Aorta (tissue), 5 donors: Measurements from ENCODE around the gene OR52A1. TPM values are rescaled to one million over a fixed set of nuclear protein-coding genes. Genes with fewer than 3 reads are reported as not detected.

Experiments used
- ATAC-seq: fragments of 200-7000 bp; cut with Tn5 transposase; one replicate; pipeline ENCODE4 v1.9.1; 2022; ENCODE audit warnings: moderate library complexity; ENCODE audit not compliant: low FRiP score
- DNase-seq, 2 donors: peaks; one replicate each; pipeline ENCODE4 v3.0.0-alpha.2; 2020
- H3K27ac ChIP-seq, 2 donors: one replicate each; pipeline ENCODE4 v1.5.1; 2013; ENCODE audit warnings: low read length in 2 of 2, mild to moderate bottlenecking in 2 of 2, moderate library complexity in 2 of 2, control low read depth in 1 of 2, inconsistent platforms in 1 of 2, low read depth in 1 of 2
- H3K27me3 ChIP-seq, 2 donors: one replicate each; pipeline ENCODE4 v1.6.1; 2013; ENCODE audit warnings: control low read depth in 1 of 2, low read length in 1 of 2, mild to moderate bottlenecking in 1 of 2, moderate library complexity in 1 of 2; ENCODE audit not compliant: insufficient read depth in 2 of 2, control insufficient read depth in 1 of 2
- H3K36me3 ChIP-seq, 2 donors: one replicate each; pipeline ENCODE4 v1.6.1; 2013; ENCODE audit warnings: control low read depth in 1 of 2, low read length in 1 of 2, mild to moderate bottlenecking in 1 of 2; ENCODE audit not compliant: insufficient read depth in 2 of 2, control insufficient read depth in 1 of 2
- H3K4me1 ChIP-seq, 2 donors: one replicate each; pipeline ENCODE4 v1.6.1; 2013; ENCODE audit warnings: low read length in 2 of 2, control low read depth in 1 of 2, mild to moderate bottlenecking in 1 of 2, moderate library complexity in 1 of 2; ENCODE audit not compliant: insufficient read depth in 2 of 2, control insufficient read depth in 1 of 2
- H3K4me3 ChIP-seq, 2 donors: one replicate each; pipeline ENCODE4 v1.5.1; 2013; ENCODE audit warnings: low read length in 2 of 2, control low read depth in 1 of 2, mild to moderate bottlenecking in 1 of 2
- H3K9me3 ChIP-seq: one replicate; pipeline ENCODE4 v1.6.1; 2013; ENCODE audit warnings: mild to moderate bottlenecking, low read length; ENCODE audit not compliant: control insufficient read depth
- WGBS, 2 donors: extraction: QIAGEN DNeasy Blood & Tissue Kit; methylation state at CpG; one replicate each; pipeline ENCODE4 v1.1.7; 2013; 5-methylcytosine and 5-hydroxymethylcytosine counted together
- intact Hi-C, 2 donors: fragments of 100-400 bp; cut with DNase I; formaldehyde crosslinking; loops; one replicate each; pipeline versions ENCODE4 v1.14.2 to v1.15.0; 2022
- long read RNA-seq, 2 donors: library from polyadenylated mRNA; unstranded; transcript quantifications; one replicate each; pipeline ENCODE4 v2.0.0, GENCODE V29; 2020 to 2021
- polyA plus RNA-seq, 2 donors: library from polyadenylated mRNA; stranded (reverse); fragments of 200-250 nt; gene quantifications; one replicate each; pipeline ENCODE4 v1.2.3, GENCODE V29; 2013
- total RNA-seq, 2 donors: library from RNA; stranded (reverse); fragmentation: NEBNext Ultra II Directional; extraction: Animal tissue kit (Norgen Biotek cat#: 25700); gene quantifications; one replicate each; pipeline ENCODE4 v1.2.1, GENCODE V29; 2021
- donor health status: healthy with polysubstance abuse.
- donor health status: Bipolar disorder and iron deficiency.
- donor health status: DM: no; HTN: no; CAD: no.
- donor health status: DM: no; HTN: no; CAD: no.
- donor health status: DM: yes; HTN: yes; CAD: no.

The OR52A1 gene
- not detected for total RNA-seq
- not detected for polyA plus RNA-seq
- long read RNA-seq, donor 1: 0 reads
- long read RNA-seq, donor 2: 0 reads

- H3K27ac ChIP-seq: no peak within 1 kb of the TSS
- no peaks in the 10 kb centered on the region for H3K36me3 ChIP-seq
- H3K9me3 ChIP-seq: no peaks in the 10 kb centered on the region
- H3K4me1 ChIP-seq: no peaks in the 10 kb centered on the region
- DNase-seq (no peak), ATAC-seq (no peak)
- WGBS, 2 donors: 67 to 72% methylated on average over 3 of the region's 3 CpGs
- no peak within 1 kb of the TSS for H3K4me3 ChIP-seq
- intact Hi-C loops: no loop called here
- no peaks in the 10 kb centered on the region for H3K27me3 ChIP-seq
Observed at GRCh38 chr11:5154657-5155056, at the start of gene OR52A1. OR52A1 (minus strand) TSS chr11:5154757; CDS start chr11:5152369, 2,388 bp downstream.

DNA sequence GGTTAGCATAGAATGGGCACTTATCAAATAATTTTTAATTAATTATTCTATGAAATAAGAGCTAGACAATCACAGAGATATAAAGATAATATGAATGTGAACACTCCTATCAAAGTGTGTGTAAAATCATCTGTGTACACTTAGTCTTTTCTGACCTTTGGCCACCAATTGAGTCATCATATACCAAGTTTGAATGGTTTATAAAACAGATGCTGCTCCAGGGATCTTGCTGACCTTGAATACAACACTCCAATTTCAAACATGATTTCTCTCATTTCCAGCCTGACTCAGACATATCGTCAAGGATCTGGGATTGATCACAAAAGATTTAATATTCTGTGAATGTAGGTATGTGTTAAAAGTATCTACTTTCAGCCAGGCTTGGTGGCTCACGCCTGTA, 48.8 kb upstream of the OR52A1 start:
- ATAC-seq: no peak
- no peaks in the 10 kb centered on the region for H3K27me3 ChIP-seq
- H3K4me3 ChIP-seq: no peak overlapping the region
- DNase-seq: no peak
- no peaks in the 10 kb centered on the region for H3K36me3 ChIP-seq
- no peaks in the 10 kb centered on the region for H3K9me3 ChIP-seq
- intact Hi-C loops: no loop called here
- 71 to 73% methylated on average over 2 of the region's 2 CpGs for WGBS, 2 donors
- H3K27ac ChIP-seq: no peak overlapping the region
- H3K4me1 ChIP-seq: no peaks in the 10 kb centered on the region

DNA sequence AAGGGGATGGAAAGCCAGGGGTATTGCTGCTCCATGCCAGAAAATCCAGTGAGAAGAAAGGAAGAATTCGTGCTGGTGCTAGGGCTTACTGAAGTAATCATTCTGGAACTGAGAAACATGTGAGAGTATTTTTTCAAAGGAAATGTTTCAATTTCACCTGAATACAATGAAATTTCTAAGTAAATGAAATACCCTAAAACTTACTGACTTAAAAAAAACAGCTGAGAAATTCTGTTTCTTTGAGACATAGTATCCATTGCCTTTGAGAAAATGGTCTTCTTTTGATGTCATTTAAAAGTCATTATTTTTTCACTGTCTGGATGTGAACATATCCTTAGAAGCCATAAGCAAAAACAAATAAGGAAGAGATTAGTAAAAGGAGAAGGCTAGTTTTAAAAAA, 46.0 kb upstream of the OR52A1 start, which contains the start of gene OR51V1:
OR51V1 (minus strand) TSS at position 101 of the 400 bp plus-strand sequence; CDS start at position 101, 0 bp downstream.
- intact Hi-C loops: no loop called here
- no peak for DNase-seq
- no peaks in the 10 kb centered on the region for H3K9me3 ChIP-seq
- H3K27ac ChIP-seq: no peak within 1 kb of the TSS
- no peak within 1 kb of the TSS for H3K4me3 ChIP-seq
- H3K4me1 ChIP-seq: no peaks in the 10 kb centered on the region
- H3K36me3 ChIP-seq: no peaks in the 10 kb centered on the region
- 55 to 61% methylated on average over 1 of the region's 1 CpG for WGBS, 2 donors
- no peaks in the 10 kb centered on the region for H3K27me3 ChIP-seq
- no peak for ATAC-seq

- Histone ChIP-seq H3K4me3 (no peak overlapping the region), H3K9me3 (no peaks in the 10 kb centered on the region), H3K36me3 (no peaks in the 10 kb centered on the region), H3K4me1 (no peaks in the 10 kb centered on the region), H3K27ac (no peak overlapping the region), H3K27me3 (no peaks in the 10 kb centered on the region)
- ATAC-seq: no peak
- DNase-seq: no peak
- intact Hi-C loops: no loop called here
Observed at GRCh38 chr11:5198285-5198684, 43.7 kb upstream of the OR52A1 start.

DNA sequence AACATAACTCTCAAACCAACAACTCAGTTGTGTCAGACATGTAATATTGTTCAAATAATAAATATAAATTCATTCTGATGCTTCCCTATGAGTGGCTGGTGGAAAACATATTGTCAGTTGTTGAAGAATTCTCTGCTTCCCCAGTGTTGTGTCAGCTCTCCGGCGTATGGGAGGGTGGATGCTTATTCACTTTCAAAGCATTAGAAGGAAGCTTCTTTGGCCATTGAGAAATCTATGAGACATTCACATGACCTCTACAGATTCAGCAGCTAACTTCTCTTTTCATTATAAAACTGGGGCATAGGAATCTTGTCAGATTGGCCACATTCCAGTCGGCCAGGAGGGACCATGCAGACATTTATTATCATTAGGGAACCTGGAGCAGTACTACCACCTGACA, 43.0 kb upstream of the OR52A1 start:
- no peaks in the 10 kb centered on the region for H3K4me1 ChIP-seq
- DNase-seq (no peak), ATAC-seq (no peak)
- intact Hi-C loops: no loop called here
- H3K9me3 ChIP-seq: no peaks in the 10 kb centered on the region
- WGBS, 2 donors: 51 to 61% methylated on average over 3 of the region's 3 CpGs
- H3K36me3 ChIP-seq: no peaks in the 10 kb centered on the region
- H3K4me3 ChIP-seq: no peak overlapping the region
- H3K27me3 ChIP-seq: no peaks in the 10 kb centered on the region
- H3K27ac ChIP-seq: no peak overlapping the region

GRCh38 chr11:5196731-5197130, 42.2 kb upstream of the OR52A1 start:
- Histone ChIP-seq H3K4me3 (no peak overlapping the region), H3K4me1 (no peaks in the 10 kb centered on the region), H3K27me3 (no peaks in the 10 kb centered on the region), H3K9me3 (no peaks in the 10 kb centered on the region), H3K36me3 (no peaks in the 10 kb centered on the region), H3K27ac (no peak overlapping the region)
- intact Hi-C loops: no loop called here
- DNase-seq (no peak), ATAC-seq (no peak)
- 27 to 42% methylated on average over 3 of the region's 3 CpGs for WGBS, 2 donors

DNA sequence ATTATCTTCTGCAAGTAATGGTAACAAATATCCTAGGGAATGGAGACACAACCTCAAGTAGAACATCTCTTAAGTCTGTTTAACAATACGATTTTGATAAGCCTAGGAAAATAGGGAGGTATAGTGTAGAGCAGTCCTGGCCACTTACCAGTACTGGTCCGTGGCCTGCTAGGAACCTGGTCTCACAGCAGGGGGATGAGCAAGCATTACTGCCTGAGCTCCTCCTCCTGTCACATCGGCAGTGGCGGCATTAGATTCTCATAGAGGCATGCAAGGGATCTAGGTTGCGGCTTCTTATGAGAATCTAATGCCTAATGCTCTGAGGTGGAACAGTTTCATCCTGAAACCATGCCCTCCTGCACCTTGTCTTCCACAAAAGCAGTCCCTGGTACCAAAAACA, 41.5 kb upstream of the OR52A1 start:
- no peaks in the 10 kb centered on the region for H3K27me3 ChIP-seq
- H3K27ac ChIP-seq: no peak overlapping the region
- no peaks in the 10 kb centered on the region for H3K9me3 ChIP-seq
- WGBS, 2 donors: 54 to 63% methylated on average over 5 of the region's 5 CpGs
- no peak overlapping the region for H3K4me3 ChIP-seq
- intact Hi-C loops: no loop called here
- H3K36me3 ChIP-seq: no peaks in the 10 kb centered on the region
- DNase-seq: no peak
- no peaks in the 10 kb centered on the region for H3K4me1 ChIP-seq
- no peak for ATAC-seq

DNA sequence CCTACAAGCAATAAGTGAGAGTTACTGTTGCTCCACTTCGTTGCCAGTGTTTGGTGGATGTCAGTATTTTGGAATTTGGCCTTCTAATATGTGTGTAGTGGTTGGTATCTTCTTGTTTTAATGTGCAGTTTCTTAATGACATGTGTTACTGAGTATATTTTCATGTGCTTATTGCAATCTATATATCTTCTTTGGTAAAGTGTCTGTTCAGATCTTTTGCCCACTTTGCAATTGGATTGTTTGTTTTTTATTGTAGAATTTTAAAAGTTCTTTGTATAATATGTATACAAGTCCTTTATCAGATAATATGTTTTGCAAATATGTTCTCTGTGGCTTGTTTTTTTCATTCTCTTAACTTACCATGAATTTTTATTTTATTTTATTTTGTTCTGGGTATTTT, 38.2 kb upstream of the OR52A1 start:
- DNase-seq (no peak), ATAC-seq (no peak)
- H3K4me3 ChIP-seq: no peak overlapping the region
- no peaks in the 10 kb centered on the region for H3K4me1 ChIP-seq
- 0 to 12% methylated on average over 1 of the region's 1 CpG for WGBS, 2 donors
- intact Hi-C loops: no loop called here
- H3K9me3 ChIP-seq: peaks cover 5% of the 10 kb centered on the region
- H3K27ac ChIP-seq: no peak overlapping the region
- H3K36me3 ChIP-seq: no peaks in the 10 kb centered on the region
- H3K27me3 ChIP-seq: no peaks in the 10 kb centered on the region

DNA sequence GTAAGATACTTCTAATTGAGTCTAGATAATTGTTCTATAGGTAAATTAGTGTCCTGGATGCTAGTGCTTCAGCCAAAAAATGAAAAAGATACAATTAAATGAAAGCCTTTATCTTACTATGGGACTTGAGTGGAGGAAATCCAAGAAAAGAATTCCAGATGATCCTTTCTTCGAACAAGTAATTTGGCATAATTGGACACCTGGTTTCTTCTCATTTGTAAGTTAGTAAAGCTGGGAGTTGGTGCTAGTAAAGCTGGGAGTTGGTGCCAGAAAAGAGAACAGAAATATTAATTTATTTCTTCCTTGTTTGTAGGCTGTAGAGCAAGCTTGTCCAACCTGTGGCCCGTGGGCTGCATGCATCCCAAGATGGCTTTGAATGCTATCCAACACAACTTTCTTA, 33.6 kb upstream of the OR52A1 start:
- DNase-seq: no peak
- Histone ChIP-seq H3K27me3 (no peaks in the 10 kb centered on the region), H3K4me3 (no peak overlapping the region), H3K36me3 (no peaks in the 10 kb centered on the region), H3K4me1 (no peaks in the 10 kb centered on the region), H3K27ac (no peak overlapping the region), H3K9me3 (peaks cover 5% of the 10 kb centered on the region)
- intact Hi-C loops: no loop called here
- WGBS, 2 donors: 81 to 91% methylated on average over 2 of the region's 2 CpGs
- ATAC-seq: no peak
